GM12874 (cell line): ENCODE results near the gene SYNGR1.

ENCODE experiments used
- TF ChIP-seq, protein P1 (sequence below): IDR thresholded peaks from 2 replicates; pipeline ENCODE4 v1.5.1; 2011; ENCODE audit warnings: low read depth, mild to moderate bottlenecking, control low read depth, low read length, moderate library complexity; ENCODE audit not compliant: insufficient read depth

The SYNGR1 gene

DNA sequence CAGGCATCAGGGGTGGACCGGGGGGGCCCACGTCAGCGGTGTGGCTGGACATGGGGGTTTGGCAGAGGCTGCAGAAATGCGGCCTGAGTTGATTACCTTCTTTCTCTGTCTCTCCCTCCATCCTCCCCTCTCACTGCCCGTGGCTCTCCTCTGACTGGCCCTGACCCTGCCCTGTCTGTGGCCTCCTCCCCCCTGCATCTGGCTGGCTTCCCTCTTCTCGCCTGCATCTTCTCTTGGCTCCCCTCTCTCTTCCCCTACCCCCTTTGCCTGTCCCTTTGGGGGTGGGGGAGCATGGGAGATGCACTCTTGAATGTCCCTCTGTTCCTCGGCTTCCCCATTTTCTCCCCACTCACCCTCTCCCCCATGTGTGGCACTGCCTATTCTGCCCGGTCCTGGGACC lies 25.9 kb downstream of the SYNGR1 start:
- TF ChIP-seq, protein P1, sequence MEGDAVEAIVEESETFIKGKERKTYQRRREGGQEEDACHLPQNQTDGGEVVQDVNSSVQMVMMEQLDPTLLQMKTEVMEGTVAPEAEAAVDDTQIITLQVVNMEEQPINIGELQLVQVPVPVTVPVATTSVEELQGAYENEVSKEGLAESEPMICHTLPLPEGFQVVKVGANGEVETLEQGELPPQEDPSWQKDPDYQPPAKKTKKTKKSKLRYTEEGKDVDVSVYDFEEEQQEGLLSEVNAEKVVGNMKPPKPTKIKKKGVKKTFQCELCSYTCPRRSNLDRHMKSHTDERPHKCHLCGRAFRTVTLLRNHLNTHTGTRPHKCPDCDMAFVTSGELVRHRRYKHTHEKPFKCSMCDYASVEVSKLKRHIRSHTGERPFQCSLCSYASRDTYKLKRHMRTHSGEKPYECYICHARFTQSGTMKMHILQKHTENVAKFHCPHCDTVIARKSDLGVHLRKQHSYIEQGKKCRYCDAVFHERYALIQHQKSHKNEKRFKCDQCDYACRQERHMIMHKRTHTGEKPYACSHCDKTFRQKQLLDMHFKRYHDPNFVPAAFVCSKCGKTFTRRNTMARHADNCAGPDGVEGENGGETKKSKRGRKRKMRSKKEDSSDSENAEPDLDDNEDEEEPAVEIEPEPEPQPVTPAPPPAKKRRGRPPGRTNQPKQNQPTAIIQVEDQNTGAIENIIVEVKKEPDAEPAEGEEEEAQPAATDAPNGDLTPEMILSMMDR = no peak

DNA sequence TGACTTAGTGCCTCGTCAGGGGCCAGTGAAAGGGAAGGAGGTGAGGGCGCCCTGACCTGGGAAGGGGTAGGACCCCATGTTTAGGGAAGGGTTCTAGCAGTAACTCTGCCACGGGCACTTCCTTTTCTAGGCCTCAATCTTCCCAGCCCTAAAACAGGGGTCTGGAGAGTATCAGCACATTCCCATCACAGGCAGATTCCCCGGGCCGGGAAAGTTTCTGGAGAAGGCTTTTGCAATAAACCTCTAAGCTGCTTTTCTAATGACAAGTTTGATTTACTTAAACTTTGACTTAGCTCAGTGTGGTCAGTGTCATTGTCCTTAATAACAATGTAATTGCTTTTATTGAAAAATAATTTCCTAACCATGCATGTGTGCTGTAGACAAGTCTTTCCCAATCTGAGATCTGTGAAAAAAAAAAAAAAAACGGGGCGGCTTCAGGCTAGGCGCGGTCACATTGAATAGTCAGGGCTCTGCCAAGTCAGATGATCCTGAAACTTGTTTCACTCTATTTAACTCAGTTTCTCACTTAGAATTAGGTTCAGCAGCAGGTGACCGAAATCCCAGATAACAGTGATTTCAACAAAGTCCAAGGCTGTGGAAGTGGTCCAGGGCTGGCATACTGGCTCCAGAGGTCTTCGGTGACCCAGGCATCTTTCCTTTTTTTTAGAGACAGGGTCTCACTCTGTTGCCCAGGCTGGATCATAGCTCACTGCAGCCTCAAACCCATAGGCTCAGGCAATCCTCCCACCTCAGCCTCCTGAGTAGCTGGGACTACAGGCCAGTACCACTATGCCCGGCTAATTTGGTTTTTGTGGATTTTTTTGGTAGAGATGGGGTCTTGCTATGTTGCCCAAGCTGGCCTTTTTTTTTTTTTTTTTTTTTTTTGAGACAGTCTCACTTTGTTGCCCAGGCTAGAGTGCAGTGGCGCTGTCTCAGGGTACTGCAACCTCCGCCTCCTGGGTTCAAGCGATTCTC lies 30.3 kb downstream of the SYNGR1 start:
- TF ChIP-seq, protein P1 = no peak

DNA sequence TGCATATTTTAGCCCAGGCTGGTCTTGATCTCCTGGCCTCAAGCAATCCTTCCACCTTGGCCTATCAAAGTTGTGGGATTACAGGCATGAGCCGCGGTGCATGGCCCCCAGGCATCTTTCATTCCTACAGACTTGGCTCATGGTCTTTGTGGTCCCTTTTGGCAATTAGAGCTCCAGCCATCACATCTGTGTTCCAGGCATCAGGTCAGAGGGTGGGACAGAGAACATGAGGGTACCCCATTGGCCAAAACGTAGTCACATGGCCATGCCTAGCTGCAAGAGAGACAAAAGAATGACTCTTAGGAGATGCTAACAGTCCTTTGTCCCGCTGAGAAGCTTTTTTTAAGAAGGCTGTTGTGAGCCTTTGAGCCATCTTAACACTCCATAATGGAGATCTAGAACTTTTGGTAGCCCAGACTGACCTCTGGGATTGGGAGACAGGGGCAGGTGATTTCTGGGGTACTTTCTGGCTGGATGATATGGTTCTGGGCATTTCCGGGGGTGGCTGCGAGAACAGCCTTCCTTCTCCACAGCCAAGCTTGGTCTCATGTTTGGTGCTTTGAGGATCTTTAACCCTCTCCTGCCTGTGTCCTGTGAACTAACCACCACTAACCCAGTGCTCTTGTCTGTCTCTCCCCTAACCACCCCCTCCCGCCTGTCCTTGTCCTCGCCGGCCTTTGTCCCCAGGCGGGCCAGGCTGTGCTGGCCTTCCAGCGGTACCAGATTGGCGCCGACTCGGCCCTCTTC lies 31.4 kb downstream of the SYNGR1 start:
- TF ChIP-seq, protein P1 = no peak

DNA sequence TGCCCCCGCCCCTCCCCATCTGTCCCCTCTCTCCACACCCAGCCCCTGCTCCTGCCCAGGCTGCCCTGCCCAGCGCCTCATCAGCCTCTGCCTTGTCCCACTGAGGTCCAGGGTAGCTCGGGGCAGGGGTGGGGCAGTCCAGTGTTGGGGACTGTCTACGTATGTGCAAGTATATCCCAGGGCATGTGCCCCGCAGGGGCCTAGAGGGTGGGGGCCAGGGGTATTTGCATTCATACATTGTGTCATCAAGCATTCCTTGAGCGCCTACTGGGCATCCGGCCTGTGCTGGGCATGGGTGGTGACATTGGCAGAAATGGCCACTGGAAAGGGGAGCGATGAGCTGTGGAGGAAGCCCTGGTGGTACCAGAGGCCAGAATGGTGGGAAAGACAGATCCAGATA lies 32.1 kb downstream of the SYNGR1 start:
- TF ChIP-seq, protein P1 = no peak

DNA sequence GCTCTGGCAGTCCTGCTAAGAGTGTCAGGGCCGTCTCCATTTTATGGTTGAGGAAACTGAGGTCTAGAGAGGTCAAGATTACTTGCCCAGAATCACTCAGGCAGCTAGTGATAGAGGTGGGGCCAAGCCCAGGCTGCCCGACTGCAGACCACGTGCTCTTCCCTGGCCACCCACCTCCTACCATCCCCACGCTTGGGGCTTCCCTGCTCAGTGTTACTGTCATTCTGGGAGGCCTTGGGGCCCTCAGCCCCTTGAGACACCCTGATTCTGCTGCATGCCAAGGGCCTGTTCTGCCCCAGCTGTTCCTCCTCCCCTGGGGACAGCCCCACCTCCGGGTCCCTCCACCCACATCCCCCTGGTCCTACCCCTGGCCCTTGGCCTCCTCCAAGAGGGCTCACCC lies 32.6 kb downstream of the SYNGR1 start:
- TF ChIP-seq, protein P1 = no peak

DNA sequence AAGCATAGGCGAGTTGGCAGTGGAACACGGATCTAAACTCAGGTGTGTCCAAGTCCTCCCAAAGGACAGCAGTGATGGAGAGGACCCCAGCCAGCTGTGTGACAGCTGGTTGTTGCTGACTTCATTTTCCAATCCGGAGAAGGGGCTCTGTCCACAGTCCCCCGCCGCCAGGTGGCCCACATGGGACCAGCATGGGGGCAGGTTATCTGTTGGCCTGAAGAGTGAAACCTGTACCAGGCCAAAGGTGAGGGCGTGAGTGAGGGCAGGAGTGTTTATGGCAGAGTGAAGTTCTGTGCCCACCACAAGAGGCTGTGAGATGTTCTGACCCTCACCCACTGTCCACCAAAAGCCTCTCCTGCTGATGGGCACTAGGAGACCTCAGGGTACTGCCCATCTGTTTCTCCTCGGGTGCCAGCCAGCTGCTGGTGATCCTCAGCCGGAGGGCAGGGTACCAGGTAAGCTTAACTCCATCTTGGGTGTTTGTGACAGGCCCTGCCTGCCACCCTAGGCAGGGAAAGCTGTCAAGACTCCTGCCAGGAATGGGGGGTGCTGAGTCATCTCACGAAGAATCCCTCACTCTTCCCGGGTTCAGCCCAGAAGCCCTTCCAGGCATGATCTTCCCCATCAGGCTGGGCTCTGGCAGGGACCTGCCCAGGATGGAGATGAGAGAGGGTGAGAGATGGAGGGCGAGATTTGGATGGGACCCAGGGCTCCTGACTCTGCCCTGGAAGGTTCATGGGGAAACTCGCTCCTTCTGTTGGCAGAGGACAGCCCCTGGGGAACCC lies 34.2 kb downstream of the SYNGR1 start:
- TF ChIP-seq, protein P1 = no peak
